ENCODE measurements around the gene NAALADL2.
A peak's percentile ranks its signal among the peaks of the same experiment; 100 is the strongest.

The NAALADL2 gene

DNA sequence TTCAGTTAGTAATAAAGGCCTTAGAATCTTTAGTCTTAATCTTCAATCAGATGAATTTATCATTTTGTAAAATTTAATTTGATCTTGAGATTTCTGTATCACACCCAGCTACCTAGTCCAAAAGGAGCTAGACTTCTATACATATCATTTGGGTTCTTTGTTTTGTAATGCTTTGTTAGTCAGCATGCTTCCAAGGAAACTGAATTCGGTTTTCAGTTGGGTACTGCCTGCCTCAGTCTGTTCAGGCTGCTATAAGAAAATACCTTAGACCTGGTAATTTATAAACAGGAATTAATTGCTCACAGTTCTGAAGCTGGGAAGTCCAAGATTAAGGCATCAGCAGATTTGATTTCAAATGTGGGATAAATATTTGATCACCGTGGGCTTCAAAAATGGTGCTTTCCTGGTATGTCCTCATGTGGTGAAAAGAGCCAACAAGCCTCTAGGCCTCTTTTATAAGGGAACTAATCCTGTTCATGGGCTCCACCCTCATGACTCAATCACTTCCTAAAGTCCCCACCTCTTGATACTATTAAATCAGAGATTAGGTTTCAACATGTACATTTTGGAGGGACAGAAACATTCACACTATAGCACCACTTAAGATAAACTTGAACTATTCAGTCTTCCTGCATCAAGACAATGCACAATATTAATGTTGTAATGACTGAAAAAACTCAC, 800.7 kb downstream of the NAALADL2 start:
- TF ChIP-seq YY1 (IDR thresholded peaks at IDR 0.05; ENCODE audit: low read depth) (no peak), FOXM1 (IDR thresholded peaks at IDR 0.05; ENCODE audit: borderline replicate concordance, low read depth) (no peak), TAF1 (IDR thresholded peaks at IDR 0.05; ENCODE audit: low read depth) (no peak), RAD21 (IDR thresholded peaks at IDR 0.05; ENCODE audit: low read depth) (no peak), ZBTB7A (IDR thresholded peaks at IDR 0.05; ENCODE audit: low read depth) (no peak)

DNA sequence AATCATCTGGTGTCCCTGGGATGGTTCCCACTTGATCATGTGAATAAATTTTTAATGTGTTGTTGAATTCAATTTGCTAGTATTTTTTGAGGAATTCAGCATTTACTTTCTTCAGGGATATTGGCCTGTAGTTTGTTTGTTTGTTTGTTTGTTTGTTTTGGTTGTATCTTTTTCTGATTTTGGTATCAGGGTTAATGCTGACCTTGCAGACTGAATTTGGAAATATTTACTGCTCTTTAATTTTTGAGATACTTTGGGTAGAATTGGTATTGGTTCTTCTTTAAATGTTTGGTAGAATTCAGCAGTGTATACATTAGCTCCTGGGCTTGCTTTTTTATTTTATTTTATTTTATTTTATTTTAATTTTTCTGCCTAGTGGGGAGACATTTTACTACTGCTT, 803.7 kb downstream of the NAALADL2 start:
- TF ChIP-seq CREB1 (IDR thresholded peaks at IDR 0.05; ENCODE audit: low read depth) (no peak), YY1 (IDR thresholded peaks at IDR 0.05; ENCODE audit: low read depth) (no peak), TAF1 (IDR thresholded peaks at IDR 0.05; ENCODE audit: low read depth) (no peak), EP300 (IDR thresholded peaks at IDR 0.05; ENCODE audit: borderline replicate concordance) (no peak), USF1 (IDR thresholded peaks at IDR 0.05) (no peak), CEBPB (IDR thresholded peaks at IDR 0.05) (no peak), MAX (IDR thresholded peaks at IDR 0.05) (no peak), NFIC (IDR thresholded peaks at IDR 0.05) (no peak), REST (IDR thresholded peaks at IDR 0.05; ENCODE audit: low read depth) (no peak), ZBTB7A (IDR thresholded peaks at IDR 0.05; ENCODE audit: low read depth) (no peak), TEAD4 (IDR thresholded peaks at IDR 0.05) (no peak), FOXM1 (IDR thresholded peaks at IDR 0.05; ENCODE audit: borderline replicate concordance, low read depth) (no peak), RAD21 (IDR thresholded peaks at IDR 0.05; ENCODE audit: low read depth) (no peak), TCF12 (IDR thresholded peaks at IDR 0.05; ENCODE audit: low read depth) (no peak), EGR1 (IDR thresholded peaks at IDR 0.05) (no peak)

- TF ChIP-seq CREB1 (IDR thresholded peaks at IDR 0.05; ENCODE audit: low read depth): no peak
- no peak for TF ChIP-seq USF1 (IDR thresholded peaks at IDR 0.05)
- TF ChIP-seq CEBPB (IDR thresholded peaks at IDR 0.05): no peak
- TF ChIP-seq RAD21 (IDR thresholded peaks at IDR 0.05; ENCODE audit: low read depth): no peak
- no peak for TF ChIP-seq FOXM1 (IDR thresholded peaks at IDR 0.05; ENCODE audit: borderline replicate concordance, low read depth)
- TF ChIP-seq TEAD4 (IDR thresholded peaks at IDR 0.05): peak; percentile 49; the same call in 1 of the 2 replicates
These were observed 805.8 kb downstream of the NAALADL2 start for GRCh38 chr3:175664911-175665310.

GRCh38 chr3:175668300-175668699, 809.2 kb downstream of the NAALADL2 start:
- no peak for TF ChIP-seq EP300 (IDR thresholded peaks at IDR 0.05; ENCODE audit: borderline replicate concordance)
- TF ChIP-seq CEBPB (IDR thresholded peaks at IDR 0.05): no peak
- TF ChIP-seq CREB1 (IDR thresholded peaks at IDR 0.05; ENCODE audit: low read depth): no peak
- TF ChIP-seq YY1 (IDR thresholded peaks at IDR 0.05; ENCODE audit: low read depth): no peak
- TF ChIP-seq MAX (IDR thresholded peaks at IDR 0.05): no peak
- TF ChIP-seq TAF1 (IDR thresholded peaks at IDR 0.05; ENCODE audit: low read depth): no peak
- no peak for TF ChIP-seq TEAD4 (IDR thresholded peaks at IDR 0.05)
- TF ChIP-seq RAD21 (IDR thresholded peaks at IDR 0.05; ENCODE audit: low read depth): no peak

GRCh38 chr3:175670557-175670956, 811.4 kb downstream of the NAALADL2 start:
- TF ChIP-seq NFIC (IDR thresholded peaks at IDR 0.05) (no peak), TEAD4 (IDR thresholded peaks at IDR 0.05) (no peak), EP300 (IDR thresholded peaks at IDR 0.05; ENCODE audit: borderline replicate concordance) (no peak), TAF1 (IDR thresholded peaks at IDR 0.05; ENCODE audit: low read depth) (no peak), TCF12 (IDR thresholded peaks at IDR 0.05; ENCODE audit: low read depth) (no peak), YY1 (IDR thresholded peaks at IDR 0.05; ENCODE audit: low read depth) (no peak), RAD21 (IDR thresholded peaks at IDR 0.05; ENCODE audit: low read depth) (no peak), MAX (IDR thresholded peaks at IDR 0.05) (no peak), FOXM1 (IDR thresholded peaks at IDR 0.05; ENCODE audit: borderline replicate concordance, low read depth) (no peak), CEBPB (IDR thresholded peaks at IDR 0.05) (no peak), EGR1 (IDR thresholded peaks at IDR 0.05) (no peak), ZBTB7A (IDR thresholded peaks at IDR 0.05; ENCODE audit: low read depth) (no peak), USF1 (IDR thresholded peaks at IDR 0.05) (no peak)

GRCh38 chr3:175672119-175672689, 813.1 kb downstream of the NAALADL2 start:
- TF ChIP-seq FOXM1 (IDR thresholded peaks at IDR 0.05; ENCODE audit: borderline replicate concordance, low read depth) (no peak), TEAD4 (IDR thresholded peaks at IDR 0.05) (no peak), EP300 (IDR thresholded peaks at IDR 0.05; ENCODE audit: borderline replicate concordance) (no peak), YY1 (IDR thresholded peaks at IDR 0.05; ENCODE audit: low read depth) (no peak), RAD21 (IDR thresholded peaks at IDR 0.05; ENCODE audit: low read depth) (no peak), MAX (IDR thresholded peaks at IDR 0.05) (no peak), TCF12 (IDR thresholded peaks at IDR 0.05; ENCODE audit: low read depth) (no peak), TAF1 (IDR thresholded peaks at IDR 0.05; ENCODE audit: low read depth) (no peak), REST (IDR thresholded peaks at IDR 0.05; ENCODE audit: low read depth) (no peak)
